Myometrial cell (primary cell): ENCODE results near the gene YDJC. TPM values are rescaled to one million over a fixed set of nuclear protein-coding genes. Genes with fewer than 3 reads are reported as not detected.

Source experiments
- total RNA-seq: library from RNA; depleted of rRNA; stranded (reverse); fragments of >200 nt; gene quantifications from 2 replicates; pipeline ENCODE4 v1.2.3, GENCODE V29; 2015

Gene YDJC, protein sequence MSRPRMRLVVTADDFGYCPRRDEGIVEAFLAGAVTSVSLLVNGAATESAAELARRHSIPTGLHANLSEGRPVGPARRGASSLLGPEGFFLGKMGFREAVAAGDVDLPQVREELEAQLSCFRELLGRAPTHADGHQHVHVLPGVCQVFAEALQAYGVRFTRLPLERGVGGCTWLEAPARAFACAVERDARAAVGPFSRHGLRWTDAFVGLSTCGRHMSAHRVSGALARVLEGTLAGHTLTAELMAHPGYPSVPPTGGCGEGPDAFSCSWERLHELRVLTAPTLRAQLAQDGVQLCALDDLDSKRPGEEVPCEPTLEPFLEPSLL
- 37.2 and 43.5 TPM in 2 replicates for total RNA-seq

DNA sequence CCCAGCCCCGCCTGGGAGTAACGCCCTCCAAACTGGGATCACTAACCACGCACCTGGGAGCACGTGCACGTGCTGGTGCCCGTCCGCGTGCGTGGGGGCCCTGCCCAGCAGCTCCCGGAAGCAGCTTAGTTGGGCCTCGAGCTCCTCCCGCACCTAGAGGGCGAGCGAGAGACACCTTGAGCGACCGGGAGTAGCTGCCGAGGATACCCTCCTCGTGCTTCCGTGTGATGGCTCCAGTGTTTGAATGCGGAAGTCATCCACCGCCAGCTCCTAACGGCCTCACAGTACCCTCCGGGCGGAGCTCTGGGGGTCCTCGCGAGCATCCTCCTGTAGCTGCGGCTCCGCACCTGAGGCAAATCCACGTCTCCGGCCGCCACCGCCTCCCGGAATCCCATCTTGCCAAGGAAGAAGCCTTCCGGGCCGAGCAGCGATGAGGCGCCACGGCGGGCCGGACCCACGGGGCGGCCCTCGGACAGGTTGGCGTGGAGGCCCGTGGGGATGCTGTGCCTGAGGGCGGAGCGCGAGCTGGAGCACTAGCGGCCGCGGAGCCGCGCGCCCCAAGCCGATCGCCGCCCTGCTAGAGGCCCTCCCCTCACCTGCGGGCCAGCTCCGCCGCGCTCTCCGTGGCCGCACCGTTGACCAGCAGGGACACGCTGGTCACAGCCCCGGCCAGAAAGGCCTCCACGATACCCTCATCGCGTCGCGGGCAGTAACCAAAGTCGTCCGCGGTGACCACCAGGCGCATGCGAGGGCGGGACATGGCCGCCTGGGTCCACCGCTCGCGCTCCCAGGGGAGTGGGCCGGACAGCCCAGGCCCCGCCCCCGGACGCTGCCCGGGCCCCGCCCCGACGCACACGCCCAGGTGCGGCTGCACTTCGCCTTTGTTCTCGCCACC is at the start of gene YDJC:
TSS of gene YDJC (minus strand) at position 768 of the 895 bp plus-strand sequence. CDS start at position 760, 8 bp downstream.

GRCh38 chr22:21641789-21642583 is 12.2 kb upstream of the YDJC start, which contains the start of gene SDF2L1:
SDF2L1 (plus strand) TSS chr22:21642302; CDS start chr22:21642337, 35 bp downstream.

GRCh38 chr22:21632237-21632895 is 2.5 kb upstream of the YDJC start, which contains the start of gene CCDC116:
CCDC116 (plus strand) TSS chr22:21632760; CDS start chr22:21633182, 422 bp downstream.

Other genes with a start within 250 kb of the YDJC start
- gene RIMBP3B, start 246.3 kb downstream of the YDJC start, total RNA-seq, result not detected in 2 replicates
- gene HIC2, start 212.7 kb downstream of the YDJC start, total RNA-seq, result 0.53 and 1.4 TPM in 2 replicates
- 0.29 and 0.71 TPM in 2 replicates for gene TMEM191C, start 162.6 kb downstream of the YDJC start, total RNA-seq
- gene RIMBP3C, start 78.6 kb downstream of the YDJC start, total RNA-seq, result 0.18 TPM in 1 of 2 replicates, not detected in the other
- gene UBE2L3, start 62.3 kb downstream of the YDJC start, total RNA-seq, result 64.9 and 70.3 TPM in 2 replicates
- not detected in 2 replicates for gene CCDC116, start 2.7 kb upstream of the YDJC start, total RNA-seq
- gene SDF2L1, start 12.3 kb upstream of the YDJC start, total RNA-seq, result 45.6 and 51.2 TPM in 2 replicates
- 18.4 and 28.3 TPM in 2 replicates for gene PPIL2, start 36.0 kb upstream of the YDJC start, total RNA-seq
- gene YPEL1, start 105.8 kb upstream of the YDJC start, total RNA-seq, result 0.18 and 0.58 TPM in 2 replicates
- gene MAPK1, start 237.6 kb upstream of the YDJC start, total RNA-seq, result 32.3 and 35.6 TPM in 2 replicates